Body of pancreas (tissue), 4 donors: ENCODE measurements around the gene SNX4.

ENCODE experiments used
- CTCF ChIP-seq, 7 experiments: fragments of 450-650 bp in 4 of 7; fragments of 200-600 bp in 3 of 7; sonication (generic) in 3 of 7; IDR thresholded peaks; one replicate each; pipeline ENCODE4 v1.5.1; 2016 to 2019; ENCODE audit warnings: antibody characterized with exemption in 7 of 7
- POLR2A ChIP-seq, 3 donors: fragments of 450-650 bp; IDR thresholded peaks; one replicate each; pipeline ENCODE4 v1.6.1; 2016; ENCODE audit warnings: antibody characterized with exemption in 3 of 3, mild to moderate bottlenecking in 2 of 3

GRCh38 chr3:125435231-125435630 is 84.8 kb downstream of the SNX4 start:
- TF ChIP-seq CTCF (IDR thresholded peaks at IDR 0.05) (no peak), POLR2A (IDR thresholded peaks at IDR 0.05) (no peak)
